ENCODE measurements around the gene CDT1. TPM values are rescaled to one million over a fixed set of nuclear protein-coding genes. Genes with fewer than 3 reads are reported as not detected.

Gene CDT1
- total and polyA plus RNA-seq, 2 experiments from 2014 or later: 32.6 to 187 TPM

DNA sequence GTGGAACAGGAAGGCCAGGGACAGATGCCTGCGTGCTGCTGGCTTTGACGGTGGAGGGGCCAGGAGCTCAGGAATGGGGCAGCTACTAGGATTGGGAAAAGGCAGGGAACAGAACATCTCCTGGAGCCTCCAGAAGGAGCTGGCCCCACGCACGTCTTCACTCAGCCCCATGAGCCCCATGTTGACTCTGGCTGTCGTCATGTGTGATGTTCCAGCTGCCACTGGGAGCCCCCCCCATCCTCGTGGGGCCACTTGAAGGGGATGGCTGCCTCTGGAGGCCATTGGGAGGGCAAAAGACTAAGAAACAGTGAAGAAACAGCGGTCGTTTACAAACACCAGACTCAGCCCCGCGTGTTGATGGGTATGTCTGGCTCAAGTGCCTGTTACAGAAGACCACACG, 26.7 kb downstream of the CDT1 start:
- TF ChIP-seq JUNB (IDR thresholded peaks at IDR 0.05; ENCODE audit: unreplicated experiment) (no peak), NANOG (IDR thresholded peaks at IDR 0.05; ENCODE audit: borderline replicate concordance) (no peak), ZNF114 (CRISPR knock-in tag; IDR thresholded peaks at IDR 0.05) (no peak), EZH2 (IDR thresholded peaks at IDR 0.05; ENCODE audit: low read depth, unreplicated experiment) (no peak), ZNF331 (CRISPR knock-in tag; IDR thresholded peaks at IDR 0.05; ENCODE audit: low read depth) (no peak), STAT1 (IDR thresholded peaks at IDR 0.05; ENCODE audit: unreplicated experiment) (no peak), POLR2AphosphoS5 (IDR thresholded peaks at IDR 0.05; ENCODE audit: low read depth) (no peak)
- TF ChIP-seq, protein P1, sequence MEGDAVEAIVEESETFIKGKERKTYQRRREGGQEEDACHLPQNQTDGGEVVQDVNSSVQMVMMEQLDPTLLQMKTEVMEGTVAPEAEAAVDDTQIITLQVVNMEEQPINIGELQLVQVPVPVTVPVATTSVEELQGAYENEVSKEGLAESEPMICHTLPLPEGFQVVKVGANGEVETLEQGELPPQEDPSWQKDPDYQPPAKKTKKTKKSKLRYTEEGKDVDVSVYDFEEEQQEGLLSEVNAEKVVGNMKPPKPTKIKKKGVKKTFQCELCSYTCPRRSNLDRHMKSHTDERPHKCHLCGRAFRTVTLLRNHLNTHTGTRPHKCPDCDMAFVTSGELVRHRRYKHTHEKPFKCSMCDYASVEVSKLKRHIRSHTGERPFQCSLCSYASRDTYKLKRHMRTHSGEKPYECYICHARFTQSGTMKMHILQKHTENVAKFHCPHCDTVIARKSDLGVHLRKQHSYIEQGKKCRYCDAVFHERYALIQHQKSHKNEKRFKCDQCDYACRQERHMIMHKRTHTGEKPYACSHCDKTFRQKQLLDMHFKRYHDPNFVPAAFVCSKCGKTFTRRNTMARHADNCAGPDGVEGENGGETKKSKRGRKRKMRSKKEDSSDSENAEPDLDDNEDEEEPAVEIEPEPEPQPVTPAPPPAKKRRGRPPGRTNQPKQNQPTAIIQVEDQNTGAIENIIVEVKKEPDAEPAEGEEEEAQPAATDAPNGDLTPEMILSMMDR (conservative IDR thresholded peaks at IDR 0.05; ENCODE audit: low read depth in 2 of 2): no peak
- TF ChIP-seq, protein P2, sequence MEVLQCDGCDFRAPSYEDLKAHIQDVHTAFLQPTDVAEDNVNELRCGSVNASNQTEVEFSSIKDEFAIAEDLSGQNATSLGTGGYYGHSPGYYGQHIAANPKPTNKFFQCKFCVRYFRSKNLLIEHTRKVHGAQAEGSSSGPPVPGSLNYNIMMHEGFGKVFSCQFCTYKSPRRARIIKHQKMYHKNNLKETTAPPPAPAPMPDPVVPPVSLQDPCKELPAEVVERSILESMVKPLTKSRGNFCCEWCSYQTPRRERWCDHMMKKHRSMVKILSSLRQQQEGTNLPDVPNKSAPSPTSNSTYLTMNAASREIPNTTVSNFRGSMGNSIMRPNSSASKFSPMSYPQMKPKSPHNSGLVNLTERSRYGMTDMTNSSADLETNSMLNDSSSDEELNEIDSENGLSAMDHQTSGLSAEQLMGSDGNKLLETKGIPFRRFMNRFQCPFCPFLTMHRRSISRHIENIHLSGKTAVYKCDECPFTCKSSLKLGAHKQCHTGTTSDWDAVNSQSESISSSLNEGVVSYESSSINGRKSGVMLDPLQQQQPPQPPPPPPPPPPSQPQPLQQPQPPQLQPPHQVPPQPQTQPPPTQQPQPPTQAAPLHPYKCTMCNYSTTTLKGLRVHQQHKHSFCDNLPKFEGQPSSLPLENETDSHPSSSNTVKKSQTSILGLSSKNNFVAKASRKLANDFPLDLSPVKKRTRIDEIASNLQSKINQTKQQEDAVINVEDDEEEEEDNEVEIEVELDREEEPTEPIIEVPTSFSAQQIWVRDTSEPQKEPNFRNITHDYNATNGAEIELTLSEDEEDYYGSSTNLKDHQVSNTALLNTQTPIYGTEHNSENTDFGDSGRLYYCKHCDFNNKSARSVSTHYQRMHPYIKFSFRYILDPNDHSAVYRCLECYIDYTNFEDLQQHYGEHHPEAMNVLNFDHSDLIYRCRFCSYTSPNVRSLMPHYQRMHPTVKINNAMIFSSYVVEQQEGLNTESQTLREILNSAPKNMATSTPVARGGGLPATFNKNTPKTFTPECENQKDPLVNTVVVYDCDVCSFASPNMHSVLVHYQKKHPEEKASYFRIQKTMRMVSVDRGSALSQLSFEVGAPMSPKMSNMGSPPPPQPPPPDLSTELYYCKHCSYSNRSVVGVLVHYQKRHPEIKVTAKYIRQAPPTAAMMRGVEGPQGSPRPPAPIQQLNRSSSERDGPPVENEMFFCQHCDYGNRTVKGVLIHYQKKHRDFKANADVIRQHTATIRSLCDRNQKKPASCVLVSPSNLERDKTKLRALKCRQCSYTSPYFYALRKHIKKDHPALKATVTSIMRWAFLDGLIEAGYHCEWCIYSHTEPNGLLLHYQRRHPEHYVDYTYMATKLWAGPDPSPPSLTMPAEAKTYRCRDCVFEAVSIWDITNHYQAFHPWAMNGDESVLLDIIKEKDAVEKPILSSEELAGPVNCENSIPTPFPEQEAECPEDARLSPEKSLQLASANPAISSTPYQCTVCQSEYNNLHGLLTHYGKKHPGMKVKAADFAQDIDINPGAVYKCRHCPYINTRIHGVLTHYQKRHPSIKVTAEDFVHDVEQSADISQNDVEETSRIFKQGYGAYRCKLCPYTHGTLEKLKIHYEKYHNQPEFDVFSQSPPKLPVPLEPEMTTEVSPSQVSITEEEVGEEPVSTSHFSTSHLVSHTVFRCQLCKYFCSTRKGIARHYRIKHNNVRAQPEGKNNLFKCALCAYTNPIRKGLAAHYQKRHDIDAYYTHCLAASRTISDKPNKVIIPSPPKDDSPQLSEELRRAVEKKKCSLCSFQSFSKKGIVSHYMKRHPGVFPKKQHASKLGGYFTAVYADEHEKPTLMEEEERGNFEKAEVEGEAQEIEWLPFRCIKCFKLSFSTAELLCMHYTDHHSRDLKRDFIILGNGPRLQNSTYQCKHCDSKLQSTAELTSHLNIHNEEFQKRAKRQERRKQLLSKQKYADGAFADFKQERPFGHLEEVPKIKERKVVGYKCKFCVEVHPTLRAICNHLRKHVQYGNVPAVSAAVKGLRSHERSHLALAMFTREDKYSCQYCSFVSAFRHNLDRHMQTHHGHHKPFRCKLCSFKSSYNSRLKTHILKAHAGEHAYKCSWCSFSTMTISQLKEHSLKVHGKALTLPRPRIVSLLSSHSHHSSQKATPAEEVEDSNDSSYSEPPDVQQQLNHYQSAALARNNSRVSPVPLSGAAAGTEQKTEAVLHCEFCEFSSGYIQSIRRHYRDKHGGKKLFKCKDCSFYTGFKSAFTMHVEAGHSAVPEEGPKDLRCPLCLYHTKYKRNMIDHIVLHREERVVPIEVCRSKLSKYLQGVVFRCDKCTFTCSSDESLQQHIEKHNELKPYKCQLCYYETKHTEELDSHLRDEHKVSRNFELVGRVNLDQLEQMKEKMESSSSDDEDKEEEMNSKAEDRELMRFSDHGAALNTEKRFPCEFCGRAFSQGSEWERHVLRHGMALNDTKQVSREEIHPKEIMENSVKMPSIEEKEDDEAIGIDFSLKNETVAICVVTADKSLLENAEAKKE (CRISPR knock-in tag; IDR thresholded peaks at IDR 0.05): no peak
- TF ChIP-seq, protein P3, sequence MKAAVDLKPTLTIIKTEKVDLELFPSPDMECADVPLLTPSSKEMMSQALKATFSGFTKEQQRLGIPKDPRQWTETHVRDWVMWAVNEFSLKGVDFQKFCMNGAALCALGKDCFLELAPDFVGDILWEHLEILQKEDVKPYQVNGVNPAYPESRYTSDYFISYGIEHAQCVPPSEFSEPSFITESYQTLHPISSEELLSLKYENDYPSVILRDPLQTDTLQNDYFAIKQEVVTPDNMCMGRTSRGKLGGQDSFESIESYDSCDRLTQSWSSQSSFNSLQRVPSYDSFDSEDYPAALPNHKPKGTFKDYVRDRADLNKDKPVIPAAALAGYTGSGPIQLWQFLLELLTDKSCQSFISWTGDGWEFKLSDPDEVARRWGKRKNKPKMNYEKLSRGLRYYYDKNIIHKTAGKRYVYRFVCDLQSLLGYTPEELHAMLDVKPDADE (IDR thresholded peaks at IDR 0.05): no peak
- no peaks in the 10 kb centered on the region for H3K4me1 ChIP-seq (ENCODE audit: insufficient read depth)
- H3K27ac ChIP-seq (ENCODE audit: low read depth): no peak overlapping the region
- H4K20me1 ChIP-seq (replicated peaks; ENCODE audit: insufficient read depth): no peaks in the 10 kb centered on the region
- Mint-ChIP-seq H3K4me3 (no peak overlapping the region), H3K36me3 (ENCODE audit: low read depth) (no peaks in the 10 kb centered on the region; the same call in 2 of the 3 replicates), H3K27ac (peak overlapping the region; percentile 36; the same call in 1 of the 2 replicates), H3K4me1 (no peaks in the 10 kb centered on the region; the same call in 2 of the 3 replicates), H3K27me3 (ENCODE audit: insufficient read depth, low read depth, poor library complexity) (peaks cover 3% of the 10 kb centered on the region), H3K9me3 (no peaks in the 10 kb centered on the region)
- no peak overlapping the region for H3K4me3 ChIP-seq
- no peaks in the 10 kb centered on the region for H3F3A ChIP-seq (replicated peaks; ENCODE audit: low read depth)
- no peaks in the 10 kb centered on the region for H3K27me3 ChIP-seq (ENCODE audit: insufficient read depth)
- no peak overlapping the region for H3K4me2 ChIP-seq
- ATAC-seq: no peak
- no peaks in the 10 kb centered on the region for H3K36me3 ChIP-seq (ENCODE audit: insufficient read depth)
- H3K79me2 ChIP-seq (replicated peaks; ENCODE audit: insufficient read depth): no peaks in the 10 kb centered on the region
- no peak overlapping the region for H2AFZ ChIP-seq
- H3K9me2 ChIP-seq (ENCODE audit: insufficient read depth): no peaks in the 10 kb centered on the region
- no peak for DNase-seq (ENCODE audit: low spot score)
